Activated T-cell treated with anti-CD3 and anti-CD28 coated beads, Interleukin-2, amount 50 U/mL, for 48 hours (primary cell): ENCODE results near the gene CELSR2.
"Not testable (repeated sequence)": the region's sequence is repeated elsewhere in the genome, so short reads cannot be mapped to it uniquely, and the experiment has no call there.

Experiments used
- DNase-seq, 2 experiments: peaks; one replicate each; pipeline ENCODE4 v3.0.0-alpha.2; 2020

The CELSR2 gene

GRCh38 chr1:109248797-109249629, at the start of gene CELSR2:
Gene CELSR2 (plus strand): TSS chr1:109249539. CDS start chr1:109250080, 541 bp downstream.
- DNase-seq = peak; percentile 70 to 75

GRCh38 chr1:109199710-109200109, 49.6 kb upstream of the CELSR2 start:
- peak in 1 of 2 experiments; percentile 35 for DNase-seq

- peak; percentile 84 to 85 for DNase-seq
Measured at GRCh38 chr1:109201123-109201703, 48.1 kb upstream of the CELSR2 start.

- DNase-seq = no peak
Measured at GRCh38 chr1:109204484-109204883, 44.9 kb upstream of the CELSR2 start.

- no peak for DNase-seq
Measured at GRCh38 chr1:109206339-109206738, 43.0 kb upstream of the CELSR2 start.

- no peak for DNase-seq
Measured at GRCh38 chr1:109207467-109208103, 41.8 kb upstream of the CELSR2 start.

GRCh38 chr1:109208394-109208793, 40.9 kb upstream of the CELSR2 start:
- no peak for DNase-seq

GRCh38 chr1:109208836-109209463, 40.4 kb upstream of the CELSR2 start:
- no peak for DNase-seq

GRCh38 chr1:109210058-109210457, 39.3 kb upstream of the CELSR2 start:
- no peak for DNase-seq

- DNase-seq = no peak
Measured at GRCh38 chr1:109213345-109213823, 36.0 kb upstream of the CELSR2 start.

GRCh38 chr1:109213824-109214693, 35.3 kb upstream of the CELSR2 start, which contains the start of gene SARS1:
Gene SARS1 (plus strand): TSS chr1:109213918. CDS start chr1:109213993, 75 bp downstream.
- peak; percentile 92 to 93 for DNase-seq

GRCh38 chr1:109214695-109215623, 34.4 kb upstream of the CELSR2 start:
- DNase-seq = peak; percentile 49 to 58

GRCh38 chr1:109216662-109217061, 32.7 kb upstream of the CELSR2 start:
- DNase-seq = no peak

- DNase-seq = no peak
Measured at GRCh38 chr1:109218516-109218915, 30.8 kb upstream of the CELSR2 start.

GRCh38 chr1:109221201-109221600, 28.1 kb upstream of the CELSR2 start:
- not testable (repeated sequence) for DNase-seq

GRCh38 chr1:109225308-109225707, 24.0 kb upstream of the CELSR2 start:
- DNase-seq = no peak

GRCh38 chr1:109225711-109226445, 23.5 kb upstream of the CELSR2 start:
- no peak for DNase-seq

GRCh38 chr1:109228167-109228566, 21.2 kb upstream of the CELSR2 start:
- DNase-seq = no peak

- no peak for DNase-seq
Measured at GRCh38 chr1:109229531-109230127, 19.7 kb upstream of the CELSR2 start.

- DNase-seq = no peak
Measured at GRCh38 chr1:109231066-109231465, 18.3 kb upstream of the CELSR2 start.
